Nephron (organoid): ENCODE data around the gene TNFRSF8.

Experiments used
- H3K27ac Mint-ChIP-seq, 3 experiments: 2 replicates each; pipeline ENCODE4 v1.8.0; 2020; ENCODE audit warnings: mixed read lengths in 3 of 3, mild to moderate bottlenecking in 2 of 3, moderate library complexity in 1 of 3
- H3K27me3 Mint-ChIP-seq: 2 replicates; pipeline ENCODE4 v1.8.0; 2021; ENCODE audit warnings: low read depth, mild to moderate bottlenecking, moderate library complexity, mixed read lengths
- H3K36me3 Mint-ChIP-seq: 2 replicates; pipeline ENCODE4 v1.8.0; 2020; ENCODE audit warnings: low read depth, mixed read lengths
- H3K4me1 Mint-ChIP-seq: 2 replicates; pipeline ENCODE4 v1.8.0; 2020; ENCODE audit warnings: mixed read lengths
- H3K4me3 Mint-ChIP-seq, 3 experiments: 2 replicates each; pipeline ENCODE4 v1.8.0; 2020; ENCODE audit warnings: mild to moderate bottlenecking in 3 of 3, mixed read lengths in 3 of 3, moderate library complexity in 2 of 3
- H3K9me3 Mint-ChIP-seq: 2 replicates; pipeline ENCODE4 v1.8.0; 2020; ENCODE audit warnings: mixed read lengths
- CTCF ChIP-seq, 3 experiments: fragments of 200-600 bp; sonication (generic); IDR thresholded peaks; one replicate each; pipeline ENCODE4 v1.5.0; 2021; ENCODE audit warnings: antibody characterized with exemption in 3 of 3; ENCODE audit not compliant: unreplicated experiment in 3 of 3

Gene TNFRSF8

GRCh38 chr1:12019858-12020509, 43.1 kb upstream of the TNFRSF8 start:
- no peaks in the 10 kb centered on the region for H3K27me3 Mint-ChIP-seq
- no peak for TF ChIP-seq CTCF (IDR thresholded peaks at IDR 0.05; ENCODE audit: unreplicated experiment in 3 of 3)
- H3K9me3 Mint-ChIP-seq: no peaks in the 10 kb centered on the region
- no peaks in the 10 kb centered on the region for H3K4me1 Mint-ChIP-seq
- H3K27ac Mint-ChIP-seq: peak overlapping the region in 1 of 3 experiments; percentile 77
- peaks cover 10% of the 10 kb centered on the region for H3K36me3 Mint-ChIP-seq
- H3K4me3 Mint-ChIP-seq: peak overlapping the region; percentile 79 to 82 (median 82)

GRCh38 chr1:12021616-12022015, 41.5 kb upstream of the TNFRSF8 start:
- Mint-ChIP-seq H3K9me3 (no peaks in the 10 kb centered on the region), H3K4me3 (peak overlapping the region in 1 of 3 experiments; percentile 14), H3K4me1 (no peaks in the 10 kb centered on the region), H3K36me3 (peaks cover 21% of the 10 kb centered on the region), H3K27me3 (peaks cover 4% of the 10 kb centered on the region), H3K27ac (no peak overlapping the region)
- TF ChIP-seq CTCF (IDR thresholded peaks at IDR 0.05; ENCODE audit: unreplicated experiment in 3 of 3): no peak

- Mint-ChIP-seq H3K9me3 (no peaks in the 10 kb centered on the region), H3K4me3 (peak overlapping the region in 1 of 3 experiments; percentile 14), H3K4me1 (no peaks in the 10 kb centered on the region), H3K27me3 (peaks cover 4% of the 10 kb centered on the region), H3K27ac (no peak overlapping the region), H3K36me3 (peaks cover 25% of the 10 kb centered on the region)
- TF ChIP-seq CTCF (IDR thresholded peaks at IDR 0.05; ENCODE audit: unreplicated experiment in 3 of 3): no peak
Measured at GRCh38 chr1:12022036-12022435, 41.1 kb upstream of the TNFRSF8 start.

GRCh38 chr1:12026586-12026985, 36.5 kb upstream of the TNFRSF8 start:
- Mint-ChIP-seq H3K27ac (no peak overlapping the region), H3K9me3 (no peaks in the 10 kb centered on the region), H3K4me1 (no peaks in the 10 kb centered on the region), H3K27me3 (peaks cover 4% of the 10 kb centered on the region), H3K4me3 (no peak overlapping the region), H3K36me3 (peaks cover 37% of the 10 kb centered on the region)
- TF ChIP-seq CTCF (IDR thresholded peaks at IDR 0.05; ENCODE audit: unreplicated experiment in 3 of 3): no peak

GRCh38 chr1:12028248-12028647, 34.9 kb upstream of the TNFRSF8 start:
- no peaks in the 10 kb centered on the region for H3K4me1 Mint-ChIP-seq
- no peak overlapping the region for H3K4me3 Mint-ChIP-seq
- peaks cover 37% of the 10 kb centered on the region for H3K36me3 Mint-ChIP-seq
- no peak for TF ChIP-seq CTCF (IDR thresholded peaks at IDR 0.05; ENCODE audit: unreplicated experiment in 3 of 3)
- no peak overlapping the region for H3K27ac Mint-ChIP-seq
- H3K9me3 Mint-ChIP-seq: no peaks in the 10 kb centered on the region
- H3K27me3 Mint-ChIP-seq: peaks cover 4% of the 10 kb centered on the region

GRCh38 chr1:12028957-12029511, 34.1 kb upstream of the TNFRSF8 start:
- no peak for TF ChIP-seq CTCF (IDR thresholded peaks at IDR 0.05; ENCODE audit: unreplicated experiment in 3 of 3)
- Mint-ChIP-seq H3K27me3 (peaks cover 4% of the 10 kb centered on the region), H3K36me3 (peaks cover 34% of the 10 kb centered on the region)

More at GRCh38 chr1:12028957-12029511, 34.1 kb upstream of the TNFRSF8 start:
- H3K4me3 Mint-ChIP-seq: no peak overlapping the region
- no peak overlapping the region for H3K27ac Mint-ChIP-seq
- no peaks in the 10 kb centered on the region for H3K9me3 Mint-ChIP-seq
- no peaks in the 10 kb centered on the region for H3K4me1 Mint-ChIP-seq
